OCI-LY7 (cell line): Measurements from ENCODE around the gene RARA. TPM values are rescaled to one million over a fixed set of nuclear protein-coding genes. Genes with fewer than 3 reads are reported as not detected.

Source experiments
- BruUV-seq: library from RNA; stranded (reverse); fragments of 400-500 nt; replicated peaks from 2 replicates; lab custom pipeline; 2021; lab: Mats Ljungman, UMichigan
- CTCF ChIA-PET: fragments of 300-600 bp; sonication (Branson Sonifier 250); formaldehyde crosslinking; loops from one replicate; lab custom pipeline; 2022; ENCODE audit warnings: antibody characterized with exemption; ENCODE audit not compliant: unreplicated experiment; lab: Charles Lee
- POLR2A ChIA-PET: fragments of 300-600 bp; sonication (Branson Sonifier 250); formaldehyde crosslinking; loops from one replicate; lab custom pipeline; 2022; ENCODE audit warnings: antibody characterized with exemption; lab: Charles Lee
- DNase-seq: peaks from one replicate; pipeline ENCODE4 v3.0.0-alpha.2; 2015; ENCODE audit warnings: low spot score
- H2AFZ ChIP-seq: fragments of 200-600 bp; sonication (generic), shearing (Covaris generic); 2 replicates; pipeline ENCODE4 v1.6.1; 2014; ENCODE audit warnings: mild to moderate bottlenecking, antibody characterized with exemption, low read length, moderate library complexity
- H3K27ac ChIP-seq: fragments of 200-600 bp; sonication (generic); 2 replicates; pipeline ENCODE4 v1.5.1; 2014; ENCODE audit warnings: mixed run types, low read depth, mild to moderate bottlenecking, moderate library complexity, low read length, inconsistent platforms; ENCODE audit not compliant: poor library complexity, severe bottlenecking
- H3K36me3 ChIP-seq: fragments of 200-600 bp; sonication (generic); 2 replicates; pipeline ENCODE4 v1.6.1; 2014; ENCODE audit warnings: mild to moderate bottlenecking, antibody characterized with exemption, low read length, moderate library complexity, mixed read lengths; ENCODE audit not compliant: insufficient read depth
- H3K4me1 ChIP-seq: fragments of 200-600 bp; sonication (generic); 2 replicates; pipeline ENCODE4 v1.5.1; 2014; ENCODE audit warnings: mild to moderate bottlenecking, low read length; ENCODE audit not compliant: insufficient read depth, poor library complexity, severe bottlenecking
- H3K4me2 ChIP-seq: fragments of 200-600 bp; sonication (generic); 2 replicates; pipeline ENCODE4 v1.6.1; 2014; ENCODE audit warnings: mild to moderate bottlenecking, low read length
- H3K4me3 ChIP-seq: fragments of 200-600 bp; sonication (generic); 2 replicates; pipeline ENCODE4 v1.5.1; 2014; ENCODE audit warnings: mild to moderate bottlenecking, low read depth, low read length; ENCODE audit not compliant: poor library complexity, severe bottlenecking
- H3K79me2 ChIP-seq: fragments of 200-600 bp; sonication (generic); 2 replicates; pipeline ENCODE4 v1.6.1; 2016; ENCODE audit warnings: low read depth, mild to moderate bottlenecking, low read length, moderate library complexity, mixed read lengths; ENCODE audit not compliant: insufficient read depth
- H3K9me2 ChIP-seq: fragments of 200-600 bp; sonication (generic); 2 replicates; pipeline ENCODE4 v1.6.1; 2016; ENCODE audit warnings: mild to moderate bottlenecking, low read length, mixed read lengths; ENCODE audit not compliant: insufficient read depth
- H3K9me3 ChIP-seq: fragments of 200-600 bp; sonication (generic); 2 replicates; pipeline ENCODE4 v1.6.1; 2014; ENCODE audit warnings: mild to moderate bottlenecking, mixed run types, low read length, mixed read lengths
- H4K20me1 ChIP-seq: fragments of 200-600 bp; sonication (generic); 2 replicates; pipeline ENCODE4 v1.6.1; 2014; ENCODE audit warnings: mild to moderate bottlenecking, antibody characterized with exemption, low read length, moderate library complexity, mixed read lengths; ENCODE audit not compliant: insufficient read depth
- CTCF ChIP-seq: fragments of 200-600 bp; sonication (generic); conservative IDR thresholded peaks from 2 replicates; pipeline ENCODE4 v1.5.1; 2014; ENCODE audit warnings: mild to moderate bottlenecking, antibody characterized with exemption, low read length, moderate library complexity, mixed read lengths
- EZH2phosphoT487 ChIP-seq: fragments of 200-600 bp; sonication (generic); IDR thresholded peaks from 2 replicates; pipeline ENCODE4 v1.6.1; 2018; ENCODE audit warnings: low read depth, borderline replicate concordance, mild to moderate bottlenecking, mixed run types, antibody characterized with exemption, low read length, moderate library complexity, mixed read lengths
- intact Hi-C: fragments of 100-400 bp; cut with micrococcal nuclease; formaldehyde crosslinking; loops from one replicate; pipeline ENCODE4 v1.10.0; 2022; ENCODE audit not compliant: unreplicated experiment
- total RNA-seq, 2 experiments: library from RNA; depleted of rRNA in 1 of 2; stranded (reverse); fragments of >200 nt in 1 of 2; shearing (Covaris generic) in 1 of 2; gene quantifications; 2 replicates each; pipeline ENCODE4 v1.2.3, GENCODE V29; 2014 to 2022

RARA gene
- total RNA-seq, 2 experiments from 2014 or later: 3.1 to 8.6 TPM

DNA sequence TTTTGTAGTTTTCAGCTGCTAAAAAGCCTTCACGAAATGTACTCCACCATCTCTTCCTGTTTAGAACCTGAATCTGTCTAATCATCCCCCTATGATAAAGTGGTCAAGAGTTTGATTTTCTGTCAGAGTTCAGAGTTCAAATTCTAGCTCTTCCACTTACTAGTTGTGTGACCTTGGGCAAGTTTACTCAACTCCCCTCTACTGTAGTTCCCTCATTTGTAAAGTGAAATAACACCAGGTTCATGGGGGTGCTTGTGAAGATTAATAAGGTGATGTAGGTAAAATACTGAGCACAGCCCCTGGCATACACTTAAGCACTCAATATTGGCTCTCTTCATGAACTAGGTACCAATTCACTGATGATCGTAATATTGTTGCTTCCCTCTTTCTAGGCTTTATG is 22.5 kb upstream of the RARA start:
- intact Hi-C loops: loop anchor here (5.0 kb wide), 2 partner anchors 69 to 174 kb away; partner anchors contain the start of gene WIPF2
- H3K36me3 ChIP-seq: peaks cover 29% of the 10 kb centered on the region
- H3K27ac ChIP-seq: no peak overlapping the region
- no peak for DNase-seq
- POLR2A ChIA-PET: interaction anchor here (0.6 to 0.9 kb wide), 2 partner anchors 13 to 146 kb away, joined by 3 read pairs; partner anchors contain the start of gene CASC3
- H4K20me1 ChIP-seq: 0 out of 2 replicates have a peak, but pooled peaks cover 17% of the 10 kb centered on the region
- no peak overlapping the region for H3K4me3 ChIP-seq
- no peaks in the 10 kb centered on the region for H3K9me3 ChIP-seq
- CTCF ChIA-PET: no interaction called here
- no peak overlapping the region for H2AFZ ChIP-seq
- no peak overlapping the region for H3K4me2 ChIP-seq
- no peak for TF ChIP-seq CTCF
- no peak for TF ChIP-seq EZH2phosphoT487
- BruUV-seq: no TSS peak
- H3K9me2 ChIP-seq: no peaks in the 10 kb centered on the region
- peaks cover 38% of the 10 kb centered on the region for H3K79me2 ChIP-seq
- peaks cover 31% of the 10 kb centered on the region for H3K4me1 ChIP-seq

DNA sequence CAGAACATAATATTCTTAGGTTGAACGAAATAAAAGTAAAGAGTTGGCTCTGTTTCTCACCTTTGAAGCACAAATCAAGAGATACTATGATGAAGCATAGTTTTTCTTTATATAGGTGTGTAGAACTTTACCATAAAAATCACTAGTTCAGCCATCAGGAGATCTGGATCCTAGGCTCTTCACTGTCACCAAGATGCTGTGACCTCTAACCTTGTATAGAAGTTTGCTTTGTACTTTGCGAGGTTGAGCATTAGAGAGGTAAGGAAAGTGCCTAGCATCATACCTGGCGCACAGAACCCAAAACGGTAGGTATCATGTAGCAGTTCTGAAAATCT is 21.9 kb upstream of the RARA start:
- H2AFZ ChIP-seq: peak overlapping the region; percentile 47

More for the DNA sequence above, 21.9 kb upstream of the RARA start:
- peaks cover 31% of the 10 kb centered on the region for H3K4me1 ChIP-seq
- CTCF ChIA-PET: no interaction called here
- peaks cover 35% of the 10 kb centered on the region for H3K36me3 ChIP-seq
- TF ChIP-seq CTCF (no peak), EZH2phosphoT487 (no peak)
- no peak overlapping the region for H3K27ac ChIP-seq
- peak overlapping the region; percentile 55 for H3K4me2 ChIP-seq
- no peaks in the 10 kb centered on the region for H3K9me3 ChIP-seq
- no peaks in the 10 kb centered on the region for H3K9me2 ChIP-seq
- 0 out of 2 replicates have a peak, but pooled peaks cover 17% of the 10 kb centered on the region for H4K20me1 ChIP-seq
- H3K79me2 ChIP-seq: peaks cover 43% of the 10 kb centered on the region
- intact Hi-C loops: loop anchor here (5.0 kb wide), 2 partner anchors 70 to 175 kb away; partner anchors contain the start of gene WIPF2
- no TSS peak for BruUV-seq
- H3K4me3 ChIP-seq: peak overlapping the region; percentile 16
- POLR2A ChIA-PET: interaction anchor here (0.6 to 0.9 kb wide), 2 partner anchors 12 to 1650 kb away, joined by 3 to 5 read pairs; no protein-coding TSS in a partner anchor
- no peak for DNase-seq
